Measurements from ENCODE around the gene GABARAPL1.

DNA sequence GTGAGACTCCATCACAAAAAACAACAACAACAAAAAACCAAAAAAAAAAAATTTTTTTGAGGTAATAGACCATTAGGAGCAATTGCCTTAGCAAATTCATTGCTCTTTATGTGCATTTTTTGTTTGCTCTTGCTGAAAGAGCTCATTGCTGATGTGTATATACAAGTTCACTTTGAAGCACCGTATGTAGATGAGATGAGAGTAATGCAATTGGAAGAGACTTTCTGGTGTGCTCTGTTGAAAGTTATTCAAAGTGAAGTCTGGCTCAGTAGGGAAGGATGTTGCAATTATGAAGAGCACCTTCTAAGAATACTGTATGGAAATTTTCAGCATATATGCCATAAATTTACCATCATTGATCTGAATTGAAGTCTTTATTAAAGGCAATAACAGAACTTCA, 48.2 kb downstream of the GABARAPL1 start:
- TF ChIP-seq CTCF (conservative IDR thresholded peaks at IDR 0.05 in 1 of 2, IDR thresholded peaks at IDR 0.05 in 1 of 2; ENCODE audit: low read depth in 1 of 2, low read length in 2 of 2) (no peak), EZH2 (IDR thresholded peaks at IDR 0.05; ENCODE audit: low read length, missing control alignments) (no peak)

Measured in fibroblast of lung (primary cell).